Renal cortex interstitium (tissue), 11 donors: Measurements from ENCODE around the gene SEMA4D. TPM values are rescaled to one million over a fixed set of nuclear protein-coding genes. Genes with fewer than 3 reads are reported as not detected.
"Not testable (repeated sequence)": the region's sequence is repeated elsewhere in the genome, so short reads cannot be mapped to it uniquely, and the experiment has no call there.

ENCODE experiments used
- DNase-seq, 11 donors: peaks; one replicate each; pipeline ENCODE4 v3.0.0-alpha.2; 2013; ENCODE audit warnings: low read depth in 9 of 11, low spot score in 4 of 11; ENCODE audit errors: extremely low read depth in 1 of 11
- polyA plus RNA-seq, 3 donors: library from polyadenylated mRNA; unstranded; fragments of 120-200 nt; gene quantifications; one replicate each; pipeline ENCODE4 v1.2.1, GENCODE V29; 2013; ENCODE audit not compliant: insufficient read length in 3 of 3

Gene SEMA4D
- polyA plus RNA-seq, 3 donors, result 46.9 to 68.0 (median 49.1) TPM

GRCh38 chr9:89358985-89359384, 138.9 kb downstream of the SEMA4D start:
- no peak for DNase-seq

GRCh38 chr9:89358376-89358916, 139.5 kb downstream of the SEMA4D start:
- no peak for DNase-seq

GRCh38 chr9:89357331-89358197, 140.3 kb downstream of the SEMA4D start:
- DNase-seq, result no peak

- no peak for DNase-seq
Measured at GRCh38 chr9:89356782-89357181, 141.1 kb downstream of the SEMA4D start.

- DNase-seq, result no peak
Measured at GRCh38 chr9:89354471-89354870, 143.4 kb downstream of the SEMA4D start.

- DNase-seq, result no peak
Measured at GRCh38 chr9:89353989-89354388, 143.9 kb downstream of the SEMA4D start.

GRCh38 chr9:89352874-89353649, 144.9 kb downstream of the SEMA4D start:
- DNase-seq, result no peak

GRCh38 chr9:89352451-89352850, 145.5 kb downstream of the SEMA4D start:
- DNase-seq, result no peak

- no peak for DNase-seq
Measured at GRCh38 chr9:89351584-89352300, 146.2 kb downstream of the SEMA4D start.

GRCh38 chr9:89350988-89351557, 146.8 kb downstream of the SEMA4D start:
- no peak for DNase-seq

GRCh38 chr9:89349607-89350006, 148.3 kb downstream of the SEMA4D start:
- DNase-seq, result no peak

GRCh38 chr9:89347651-89348050, 150.3 kb downstream of the SEMA4D start:
- no peak for DNase-seq

- no peak for DNase-seq
Measured at GRCh38 chr9:89346696-89347095, 151.2 kb downstream of the SEMA4D start.

- no peak for DNase-seq
Measured at GRCh38 chr9:89345476-89345875, 152.4 kb downstream of the SEMA4D start.

GRCh38 chr9:89343812-89344211, 154.1 kb downstream of the SEMA4D start:
- not testable (repeated sequence) for DNase-seq

GRCh38 chr9:89342948-89343347, 155.0 kb downstream of the SEMA4D start:
- no peak for DNase-seq

GRCh38 chr9:89342213-89342612, 155.7 kb downstream of the SEMA4D start:
- no peak for DNase-seq

GRCh38 chr9:89340332-89340731, 157.6 kb downstream of the SEMA4D start:
- DNase-seq, result no peak

- DNase-seq, result no peak
Measured at GRCh38 chr9:89339807-89340206, 158.1 kb downstream of the SEMA4D start.
